HCT116 (cell line): ENCODE results near the gene AGAP1. TPM values are rescaled to one million over a fixed set of nuclear protein-coding genes. Genes with fewer than 3 reads are reported as not detected.

ENCODE experiments used
- ATAC-seq: fragments of 200-7000 bp; cut with Tn5 transposase; 2 replicates; pipeline ENCODE4 v1.9.1; 2020; ENCODE audit warnings: mild to moderate bottlenecking, moderate library complexity
- BruUV-seq: library from RNA; stranded (reverse); fragments of 400-500 nt; replicated peaks from 2 replicates; lab custom pipeline; 2021; lab: Mats Ljungman, UMichigan
- CTCF ChIA-PET: fragments of 300-600 bp; sonication (Branson Sonifier 250); formaldehyde crosslinking; loops from one replicate; lab custom pipeline; 2021; ENCODE audit warnings: antibody characterized with exemption; lab: Charles Lee
- POLR2A ChIA-PET: fragments of 300-600, 350-600 bp; sonication (Branson Sonifier 250); formaldehyde crosslinking; loops from one replicate; lab custom pipeline; 2021; ENCODE audit warnings: antibody characterized with exemption; lab: Charles Lee
- RAD21 ChIA-PET, 2 experiments: fragments of 300-600 bp; sonication (Branson Sonifier 250); formaldehyde crosslinking; loops; one replicate each; lab custom pipeline; 2023; ENCODE audit warnings: low total read pairs in 2 of 2; ENCODE audit not compliant: uncharacterized antibody in 2 of 2, unreplicated experiment in 2 of 2, low non-redundant PET in 1 of 2; lab: Charles Lee
- DNase-seq: peaks from one replicate; pipeline ENCODE4 v3.0.0-alpha.2; 2010; ENCODE audit warnings: low read depth, low spot score
- H2AFZ ChIP-seq: fragments of 200-600 bp; shearing (Covaris generic), sonication (generic); 2 replicates; pipeline ENCODE4 v1.6.1; 2017; ENCODE audit warnings: low read depth, mixed run types, mixed read lengths, antibody characterized with exemption, low read length; ENCODE audit not compliant: poor library complexity, severe bottlenecking
- H3K27ac ChIP-seq: 2 replicates; pipeline ENCODE4 v1.5.1; 2012; ENCODE audit warnings: low read depth, low read length
- H3K27me3 ChIP-seq: fragments of 200-600 bp; sonication (generic); 2 replicates; pipeline ENCODE4 v1.6.1; 2016; ENCODE audit warnings: mixed run types, low read length, mixed read lengths; ENCODE audit not compliant: insufficient read depth
- H3K36me3 ChIP-seq, 2 experiments: fragments of 200-500 bp in 1 of 2; fragments of 200-600 bp in 1 of 2; sonication (Bioruptor generic) in 1 of 2; sonication (generic) in 1 of 2; 2 replicates each; pipeline versions ENCODE4 v1.5.1 to v1.6.1; 2014 to 2016; ENCODE audit warnings: low read length in 2 of 2, inconsistent platforms in 1 of 2, mixed read lengths in 1 of 2, mixed run types in 1 of 2; ENCODE audit not compliant: insufficient read depth in 2 of 2, control insufficient read depth in 1 of 2
- H3K4me1 ChIP-seq, 2 experiments: fragments of 200-600 bp in 1 of 2; sonication (generic) in 1 of 2; 2 replicates each; pipeline versions ENCODE4 v1.5.1 to v1.6.1; 2012 to 2017; ENCODE audit warnings: low read length in 2 of 2, inconsistent platforms in 1 of 2, mild to moderate bottlenecking in 1 of 2, mixed read lengths in 1 of 2, mixed run types in 1 of 2, moderate library complexity in 1 of 2; ENCODE audit not compliant: insufficient read depth in 2 of 2, control insufficient read depth in 1 of 2
- H3K4me2 ChIP-seq: fragments of 200-600 bp; sonication (generic); 2 replicates; pipeline ENCODE4 v1.6.1; 2017; ENCODE audit warnings: mixed run types, low read length, mixed read lengths
- H3K4me3 ChIP-seq, 2 experiments: fragments of 200-600 bp in 1 of 2; sonication (generic) in 1 of 2; replicated peaks in 1 of 2; 2 replicates each; pipeline ENCODE4 v1.5.1; 2011 to 2016; ENCODE audit warnings: low read length in 2 of 2, control low read depth in 1 of 2, low read depth in 1 of 2, mild to moderate bottlenecking in 1 of 2, mixed read lengths in 1 of 2, mixed run types in 1 of 2
- H3K79me2 ChIP-seq: fragments of 200-600 bp; sonication (generic); 2 replicates; pipeline ENCODE4 v1.6.1; 2017; ENCODE audit warnings: mild to moderate bottlenecking, mixed run types, low read length, moderate library complexity, mixed read lengths; ENCODE audit not compliant: insufficient read depth
- H3K9ac ChIP-seq: fragments of 200-600 bp; sonication (generic); 2 replicates; pipeline ENCODE4 v1.6.1; 2016; ENCODE audit warnings: low read length, mixed read lengths
- H3K9me2 ChIP-seq: fragments of 200-600 bp; sonication (generic), shearing (Covaris generic); 2 replicates; pipeline ENCODE4 v1.6.1; 2017; ENCODE audit warnings: mixed run types, mild to moderate bottlenecking, moderate library complexity; ENCODE audit not compliant: insufficient read depth
- H3K9me3 ChIP-seq, 2 experiments: fragments of 200-500 bp in 1 of 2; fragments of 200-600 bp in 1 of 2; sonication (Bioruptor generic) in 1 of 2; sonication (generic) in 1 of 2; 2 replicates each; pipeline ENCODE4 v1.6.1; 2014 to 2017; ENCODE audit warnings: low read length in 2 of 2, mixed read lengths in 2 of 2, inconsistent platforms in 1 of 2, low read depth in 1 of 2, mild to moderate bottlenecking in 1 of 2, mixed run types in 1 of 2, moderate library complexity in 1 of 2; ENCODE audit not compliant: control insufficient read depth in 1 of 2, insufficient read depth in 1 of 2
- H4K20me1 ChIP-seq: fragments of 200-600 bp; sonication (generic), shearing (Covaris generic); 2 replicates; pipeline ENCODE4 v1.6.1; 2017; ENCODE audit warnings: mixed run types, mild to moderate bottlenecking, moderate library complexity; ENCODE audit not compliant: insufficient read depth
- ATF3 ChIP-seq: IDR thresholded peaks from 2 replicates; pipeline ENCODE4 v1.6.1; 2012
- CBX3 ChIP-seq: IDR thresholded peaks from 2 replicates; pipeline ENCODE4 v1.6.1; 2012; ENCODE audit warnings: low read depth
- CEBPB ChIP-seq: IDR thresholded peaks from 2 replicates; pipeline ENCODE4 v1.6.1; 2012; ENCODE audit warnings: low read depth
- CTCF ChIP-seq, 3 experiments: fragments of 200-600 bp in 1 of 3; sonication (generic) in 1 of 3; IDR thresholded peaks in 2 of 3; conservative IDR thresholded peaks in 1 of 3; 2 replicates each; pipeline ENCODE4 v1.5.1; 2012 to 2017; ENCODE audit warnings: low read depth in 2 of 3, low read length in 2 of 3, antibody characterized with exemption in 1 of 3, borderline replicate concordance in 1 of 3, control low read depth in 1 of 3, mild to moderate bottlenecking in 1 of 3, mixed read lengths in 1 of 3, mixed run types in 1 of 3, moderate library complexity in 1 of 3; ENCODE audit not compliant: insufficient read depth in 1 of 3
- ELF1 ChIP-seq: IDR thresholded peaks from 2 replicates; pipeline ENCODE4 v1.6.1; 2012; ENCODE audit warnings: low read depth, borderline replicate concordance
- EZH2 ChIP-seq: fragments of 200-600 bp; sonication (generic); IDR thresholded peaks from 2 replicates; pipeline ENCODE4 v1.6.1; 2017; ENCODE audit warnings: antibody characterized with exemption, mixed run types
- EZH2phosphoT487 ChIP-seq: fragments of 200-600 bp; IDR thresholded peaks from 2 replicates; pipeline ENCODE4 v1.6.1; 2018; ENCODE audit warnings: antibody characterized with exemption, borderline replicate concordance
- JUND ChIP-seq: IDR thresholded peaks from 2 replicates; pipeline ENCODE4 v1.6.1; 2012
- MAX ChIP-seq: IDR thresholded peaks from 2 replicates; pipeline ENCODE4 v1.6.1; 2012
- POLR2A ChIP-seq: IDR thresholded peaks from 2 replicates; pipeline ENCODE4 v1.7.0; 2011; ENCODE audit warnings: borderline replicate concordance; ENCODE audit not compliant: insufficient read depth, insufficient read length; ENCODE audit errors: extremely low read depth
- RAD21 ChIP-seq: IDR thresholded peaks from 2 replicates; pipeline ENCODE4 v1.6.1; 2012; ENCODE audit warnings: low read depth, mild to moderate bottlenecking
- REST ChIP-seq: IDR thresholded peaks from 2 replicates; pipeline ENCODE4 v1.6.1; 2012; ENCODE audit warnings: low read depth
- SIN3A ChIP-seq: IDR thresholded peaks from 2 replicates; pipeline ENCODE4 v1.6.1; 2012; ENCODE audit warnings: low read depth
- SRF ChIP-seq: IDR thresholded peaks from 2 replicates; pipeline ENCODE4 v1.6.1; 2012; ENCODE audit warnings: low read depth
- TCF7L2 ChIP-seq: IDR thresholded peaks from 2 replicates; pipeline ENCODE4 v1.7.0; 2011; ENCODE audit warnings: borderline replicate concordance, inconsistent platforms; ENCODE audit not compliant: insufficient read depth, insufficient read length; ENCODE audit errors: extremely low read depth
- YY1 ChIP-seq: IDR thresholded peaks from 2 replicates; pipeline ENCODE4 v1.6.1; 2011; ENCODE audit warnings: low read length, low read depth, moderate library complexity, mild to moderate bottlenecking; ENCODE audit not compliant: insufficient replicate concordance; ENCODE audit errors: extremely low read depth
- ZBTB33 ChIP-seq: IDR thresholded peaks from 2 replicates; pipeline ENCODE4 v1.6.1; 2011; ENCODE audit warnings: mild to moderate bottlenecking, low read length, moderate library complexity; ENCODE audit not compliant: insufficient replicate concordance; ENCODE audit errors: extremely low read depth
- ZNF274 ChIP-seq: fragments of 200-500 bp; sonication (Bioruptor generic); IDR thresholded peaks from 2 replicates; pipeline ENCODE4 v1.6.1; 2014; ENCODE audit warnings: mild to moderate bottlenecking, low read depth, low read length, inconsistent platforms
- intact Hi-C: fragments of 100-400 bp; cut with micrococcal nuclease; formaldehyde crosslinking; loops from 2 replicates; pipeline ENCODE4 v1.10.0; 2022
- total RNA-seq: library from RNA; stranded (reverse); gene quantifications from one replicate; pipeline ENCODE4 v1.2.1, GENCODE V29; 2021; ENCODE audit not compliant: unreplicated experiment

The AGAP1 gene
- total RNA-seq, 1 experiment from 2014 or later: 43.8 TPM

GRCh38 chr2:235831755-235832154, 337.9 kb downstream of the AGAP1 start:
- RAD21 ChIA-PET: no interaction called here
- no peak for ATAC-seq

More at GRCh38 chr2:235831755-235832154, 337.9 kb downstream of the AGAP1 start:
- Histone ChIP-seq H3K9ac (no peak overlapping the region), H3K27ac (no peak overlapping the region), H3K9me2 (no peaks in the 10 kb centered on the region), H3K4me2 (no peak overlapping the region), H3K9me3 (no peaks in the 10 kb centered on the region), H3K4me1 (peaks cover 13 to 28% of the 10 kb centered on the region in 2 experiments), H3K4me3 (no peak overlapping the region)
- ChIA-PET CTCF (no interaction called here), POLR2A (no interaction called here)
- no peak for DNase-seq
- no peak for TF ChIP-seq MAX
- no peak for TF ChIP-seq ZNF274
- TF ChIP-seq CBX3: no peak
- no peak for TF ChIP-seq YY1
- no peak for TF ChIP-seq POLR2A
- no peak for TF ChIP-seq ELF1
- TF ChIP-seq EZH2phosphoT487: no peak
- TF ChIP-seq ZBTB33: no peak
- no peak for TF ChIP-seq TCF7L2
- TF ChIP-seq REST: no peak
- TF ChIP-seq EZH2: no peak
- no peak for TF ChIP-seq RAD21
- TF ChIP-seq ATF3: no peak
- no peak for TF ChIP-seq CEBPB
- no peak for TF ChIP-seq SRF
- TF ChIP-seq SIN3A: no peak
- no peak for TF ChIP-seq CTCF (IDR thresholded peaks at IDR 0.05 in 2 of 3, conservative IDR thresholded peaks at IDR 0.05 in 1 of 3; ENCODE audit: borderline replicate concordance in 1 of 3, insufficient read depth in 1 of 3, low read depth in 2 of 3, low read length in 2 of 3)
- TF ChIP-seq JUND: no peak
- TF ChIP-seq, all 23 proteins: peak for 0
- BruUV-seq: no TSS peak
- Histone ChIP-seq H2AFZ (no peak overlapping the region), H4K20me1 (no peaks in the 10 kb centered on the region), H3K27me3 (no peaks in the 10 kb centered on the region), H3K79me2 (peaks cover 15% of the 10 kb centered on the region; the same call in 1 of the 2 replicates), H3K36me3 (no peaks in the 10 kb centered on the region)
- intact Hi-C loops: no loop called here
